Astrocyte of the cerebellum (primary cell): ENCODE results near the gene SIGLEC15.
"Not testable (repeated sequence)": the region's sequence is repeated elsewhere in the genome, so short reads cannot be mapped to it uniquely, and the experiment has no call there.

Experiments
- DNase-seq: peaks from one replicate; pipeline ENCODE4 v3.0.0-alpha.2; 2011; ENCODE audit warnings: low read depth
- H3K4me3 ChIP-seq: 2 replicates; pipeline ENCODE4 v1.5.1; 2011; ENCODE audit warnings: mild to moderate bottlenecking, low read depth, low read length, moderate library complexity
- CTCF ChIP-seq: IDR thresholded peaks from 2 replicates; pipeline ENCODE4 v1.5.1; 2012; ENCODE audit warnings: low read length, low read depth, moderate library complexity, mild to moderate bottlenecking; ENCODE audit errors: missing control alignments
- in situ Hi-C: cut with HindIII; loops from 2 replicates; pipeline ENCODE4 v1.10.0; 2017; ENCODE audit warnings: low sequenced_read_pairs

SIGLEC15 gene

GRCh38 chr18:45820106-45820745 lies 5.2 kb upstream of the SIGLEC15 start:
- in situ Hi-C loops, result no loop called here
- no peak for DNase-seq
- H3K4me3 ChIP-seq, result no peak overlapping the region
- TF ChIP-seq CTCF, result no peak

GRCh38 chr18:45821026-45821425 lies 4.4 kb upstream of the SIGLEC15 start:
- TF ChIP-seq CTCF, result no peak
- in situ Hi-C loops, result no loop called here
- no peak overlapping the region for H3K4me3 ChIP-seq
- no peak for DNase-seq

GRCh38 chr18:45821711-45822110 lies 3.8 kb upstream of the SIGLEC15 start:
- in situ Hi-C loops, result no loop called here
- H3K4me3 ChIP-seq, result no peak overlapping the region
- DNase-seq, result no peak
- no peak for TF ChIP-seq CTCF

GRCh38 chr18:45826084-45826483 lies 609 bp downstream of the SIGLEC15 start:
- no peak overlapping the region for H3K4me3 ChIP-seq
- no peak for TF ChIP-seq CTCF
- DNase-seq, result no peak
- in situ Hi-C loops, result no loop called here

- DNase-seq, in situ Hi-C loops, H3K4me3 ChIP-seq: not testable (repeated sequence)
Observed at GRCh38 chr18:45826716-45827115, 1.2 kb downstream of the SIGLEC15 start.

GRCh38 chr18:45828917-45829811 lies 3.7 kb downstream of the SIGLEC15 start:
- in situ Hi-C loops, result no loop called here

More at GRCh38 chr18:45828917-45829811, 3.7 kb downstream of the SIGLEC15 start:
- no peak for TF ChIP-seq CTCF
- H3K4me3 ChIP-seq, result no peak overlapping the region
- DNase-seq, result no peak
